GM23338 (cell line): Measurements from ENCODE around the gene TNC. TPM values are rescaled to one million over a fixed set of nuclear protein-coding genes. Genes with fewer than 3 reads are reported as not detected.

Source experiments
- ATAC-seq: fragments of 200-7000 bp; cut with Tn5 transposase; 3 replicates; pipeline ENCODE4 v1.9.1; 2020
- DNase-seq: peaks from one replicate; pipeline ENCODE4 v3.0.0-alpha.2; 2015; ENCODE audit warnings: low spot score
- H2AFZ ChIP-seq: fragments of 200-600 bp; sonication (generic); 2 replicates; pipeline ENCODE4 v1.8.0; 2016; ENCODE audit warnings: antibody characterized with exemption, mild to moderate bottlenecking, moderate library complexity
- H3F3A ChIP-seq: fragments of 200-600 bp; sonication (generic); replicated peaks from 2 replicates; pipeline ENCODE4 v1.8.0; 2017; ENCODE audit warnings: antibody characterized with exemption, mixed run types, low read depth
- H3K27ac ChIP-seq: fragments of 200-600 bp; sonication (generic); 2 replicates; pipeline ENCODE4 v1.6.1; 2016; ENCODE audit warnings: low read depth
- H3K27me3 ChIP-seq: fragments of 200-600 bp; sonication (generic); 2 replicates; pipeline ENCODE4 v1.8.0; 2016; ENCODE audit warnings: mild to moderate bottlenecking, mixed run types, moderate library complexity; ENCODE audit not compliant: insufficient read depth
- H3K36me3 ChIP-seq: fragments of 200-600 bp; sonication (generic); 2 replicates; pipeline ENCODE4 v1.8.0; 2016; ENCODE audit warnings: mild to moderate bottlenecking; ENCODE audit not compliant: insufficient read depth
- H3K4me1 ChIP-seq: fragments of 200-600 bp; sonication (generic); 2 replicates; pipeline ENCODE4 v1.8.0; 2016; ENCODE audit warnings: mild to moderate bottlenecking, moderate library complexity; ENCODE audit not compliant: insufficient read depth
- H3K4me2 ChIP-seq: fragments of 200-600 bp; sonication (generic); 2 replicates; pipeline ENCODE4 v1.7.1; 2017; ENCODE audit warnings: mixed run types
- H3K4me3 ChIP-seq: fragments of 200-600 bp; sonication (generic); 2 replicates; pipeline ENCODE4 v1.6.1; 2016; ENCODE audit warnings: mixed run types
- H3K79me2 ChIP-seq: fragments of 200-600 bp; sonication (generic); replicated peaks from 2 replicates; pipeline ENCODE4 v1.8.0; 2017; ENCODE audit warnings: mild to moderate bottlenecking; ENCODE audit not compliant: insufficient read depth
- H3K9me2 ChIP-seq: fragments of 200-600 bp; sonication (generic); 2 replicates; pipeline ENCODE4 v1.8.0; 2017; ENCODE audit not compliant: insufficient read depth
- H4K20me1 ChIP-seq: fragments of 200-600 bp; sonication (generic); replicated peaks from 2 replicates; pipeline ENCODE4 v1.8.0; 2017; ENCODE audit warnings: mild to moderate bottlenecking; ENCODE audit not compliant: insufficient read depth
- H3K27ac Mint-ChIP-seq: 2 replicates; pipeline ENCODE4 v1.8.0; 2020; ENCODE audit warnings: inconsistent platforms, mild to moderate bottlenecking, moderate library complexity, mixed read lengths
- H3K27me3 Mint-ChIP-seq: 3 replicates; pipeline ENCODE4 v1.8.0; 2022; ENCODE audit warnings: low read depth, mild to moderate bottlenecking, moderate library complexity, mixed read lengths, inconsistent platforms; ENCODE audit not compliant: insufficient read depth, poor library complexity
- H3K36me3 Mint-ChIP-seq: 3 replicates; pipeline ENCODE4 v1.8.0; 2021; ENCODE audit warnings: low read depth, mild to moderate bottlenecking, inconsistent platforms, moderate library complexity, mixed read lengths
- H3K4me1 Mint-ChIP-seq: 3 replicates; pipeline ENCODE4 v1.8.0; 2020; ENCODE audit warnings: mild to moderate bottlenecking, inconsistent platforms, mixed read lengths
- H3K4me3 Mint-ChIP-seq: 3 replicates; pipeline ENCODE4 v1.8.0; 2021; ENCODE audit warnings: moderate library complexity, mild to moderate bottlenecking, inconsistent platforms, mixed read lengths
- H3K9me3 Mint-ChIP-seq: 3 replicates; pipeline ENCODE4 v1.8.0; 2020; ENCODE audit warnings: moderate library complexity, mild to moderate bottlenecking, inconsistent platforms, mixed read lengths
- CREB1 ChIP-seq: fragments of 250-450 bp; sonication (Bioruptor Pico); IDR thresholded peaks from 2 replicates; pipeline ENCODE4 v1.5.0; 2020; ENCODE audit warnings: low read depth, mild to moderate bottlenecking, moderate library complexity
- EZH2 ChIP-seq: fragments of 200-600 bp; sonication (generic); IDR thresholded peaks from one replicate; pipeline ENCODE4 v1.8.0; 2017; ENCODE audit warnings: antibody characterized with exemption, mild to moderate bottlenecking, low read depth; ENCODE audit not compliant: unreplicated experiment
- EZH2phosphoT487 ChIP-seq: fragments of 200-600 bp; sonication (generic); IDR thresholded peaks from one replicate; pipeline ENCODE4 v1.8.1; 2018; ENCODE audit warnings: antibody characterized with exemption; ENCODE audit not compliant: unreplicated experiment
- JUNB ChIP-seq: IDR thresholded peaks from one replicate; pipeline ENCODE4 v1.6.1; 2016; ENCODE audit warnings: antibody characterized with exemption; ENCODE audit not compliant: unreplicated experiment
- NANOG ChIP-seq: IDR thresholded peaks from 2 replicates; pipeline ENCODE4 v1.6.1; 2016; ENCODE audit warnings: antibody characterized with exemption, borderline replicate concordance
- POLR2AphosphoS5 ChIP-seq: IDR thresholded peaks from 2 replicates; pipeline ENCODE4 v1.6.1; 2016; ENCODE audit warnings: antibody characterized with exemption, low read depth
- STAT1 ChIP-seq: IDR thresholded peaks from one replicate; pipeline ENCODE4 v1.6.1; 2016; ENCODE audit warnings: antibody characterized with exemption; ENCODE audit not compliant: unreplicated experiment
- ZNF114 ChIP-seq: fragments of 250-450 bp; sonication (Bioruptor Pico); IDR thresholded peaks from 2 replicates; pipeline ENCODE4 v1.5.0; 2020; ENCODE audit warnings: mild to moderate bottlenecking, moderate library complexity
- ZNF331 ChIP-seq: fragments of 250-450 bp; sonication (Bioruptor Pico); IDR thresholded peaks from 2 replicates; pipeline ENCODE4 v1.5.0; 2020; ENCODE audit warnings: low read depth, mild to moderate bottlenecking, moderate library complexity
- polyA plus RNA-seq: library from polyadenylated mRNA; unstranded; fragments of >200 nt; fragmentation: Nextera tagmentation; extraction: Ambion mirVana; gene quantifications from 2 replicates; pipeline ENCODE4 v1.2.1, GENCODE V29; 2016
- total RNA-seq: library from RNA; depleted of rRNA; stranded (reverse); fragments of >200 nt; shearing (Covaris generic); gene quantifications from 2 replicates; pipeline ENCODE4 v1.2.3, GENCODE V29; 2014
- TF ChIP-seq, protein P1 (sequence below): fragments of 250-450 bp; sonication (Bioruptor Pico); IDR thresholded peaks from 2 replicates; pipeline ENCODE4 v1.5.0; 2020; ENCODE audit warnings: mild to moderate bottlenecking, moderate library complexity
- TF ChIP-seq, protein P2 (sequence below): IDR thresholded peaks from 2 replicates; pipeline ENCODE4 v1.6.1; 2016; ENCODE audit warnings: antibody characterized with exemption
- TF ChIP-seq, protein P3 (sequence below), 2 experiments: fragments of 200-600 bp in 1 of 2; sonication (generic) in 1 of 2; conservative IDR thresholded peaks; 2 replicates each; pipeline versions ENCODE4 v1.5.1 to v1.6.1; 2016 to 2017; ENCODE audit warnings: antibody characterized with exemption in 2 of 2, low read depth in 2 of 2, mild to moderate bottlenecking in 2 of 2, moderate library complexity in 1 of 2
- TF ChIP-seq, protein P4 (sequence below): IDR thresholded peaks from one replicate; pipeline ENCODE4 v1.6.1; 2018; ENCODE audit warnings: antibody characterized with exemption; ENCODE audit not compliant: unreplicated experiment

Gene TNC
- total and polyA plus RNA-seq, 2 experiments from 2014 or later = 0.89 to 2.7 TPM

DNA sequence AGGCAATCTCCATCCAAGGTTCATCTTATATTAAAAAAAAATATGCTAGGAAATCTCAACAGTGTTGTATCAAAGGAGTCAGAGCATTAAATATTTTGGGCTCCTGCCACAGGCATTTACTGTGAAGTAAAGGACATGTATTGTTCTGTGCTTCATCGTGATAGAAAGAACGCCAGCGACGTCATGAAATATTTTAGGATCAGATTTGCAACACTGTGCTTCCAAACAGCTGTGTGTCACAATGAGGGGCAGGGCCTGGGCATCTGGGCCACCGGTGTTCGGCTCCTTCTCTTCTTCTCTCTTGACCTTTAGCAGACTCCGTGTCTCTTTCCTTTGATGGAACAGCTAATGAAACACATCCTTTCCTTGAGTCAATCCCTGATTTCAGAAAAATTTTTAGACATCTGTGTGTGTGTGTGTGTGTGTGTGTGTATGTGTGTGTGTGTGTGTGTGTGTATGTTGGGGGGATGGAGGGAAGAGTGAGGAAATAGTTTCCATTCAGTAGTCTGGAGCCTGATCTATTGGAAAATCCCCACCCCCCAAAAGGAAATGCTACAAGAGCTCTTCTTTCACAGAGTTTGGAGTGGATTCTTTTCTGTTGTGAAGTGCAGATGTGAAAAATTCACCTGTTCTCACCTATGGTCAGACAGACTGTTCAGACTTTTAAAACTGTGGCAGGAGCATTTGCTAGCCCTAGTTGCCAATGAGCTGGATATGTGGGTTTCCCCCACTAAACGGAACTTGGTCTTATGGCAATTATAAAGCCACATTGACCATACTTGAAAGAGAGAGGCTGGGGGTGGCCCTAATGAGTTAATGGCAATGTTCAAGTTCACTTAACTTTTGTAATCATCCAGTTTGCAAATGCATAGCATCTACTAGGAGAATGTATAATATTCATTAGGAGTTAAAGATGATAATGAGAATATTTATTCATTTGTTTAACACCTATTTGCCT, 18.1 kb upstream of the TNC start:
- H3K36me3 Mint-ChIP-seq = no peaks in the 10 kb centered on the region
- ATAC-seq (no peak), DNase-seq (no peak)
- peaks cover 5% of the 10 kb centered on the region; the same call in 1 of the 2 replicates for H3K4me1 ChIP-seq
- peaks cover 2% of the 10 kb centered on the region; the same call in 1 of the 3 replicates for H3K4me1 Mint-ChIP-seq
- no peaks in the 10 kb centered on the region for H3K27me3 ChIP-seq
- no peaks in the 10 kb centered on the region for H3K9me3 Mint-ChIP-seq
- no peak overlapping the region for H2AFZ ChIP-seq
- H3K4me3 ChIP-seq = no peak overlapping the region
- no peak overlapping the region for H3K4me2 ChIP-seq
- no peak overlapping the region for H3K4me3 Mint-ChIP-seq
- no peaks in the 10 kb centered on the region for H4K20me1 ChIP-seq
- no peak overlapping the region for H3K27ac ChIP-seq
- H3K79me2 ChIP-seq = no peaks in the 10 kb centered on the region
- H3K27ac Mint-ChIP-seq = no peak overlapping the region
- H3K36me3 ChIP-seq = no peaks in the 10 kb centered on the region
- H3F3A ChIP-seq = no peaks in the 10 kb centered on the region
- no peaks in the 10 kb centered on the region for H3K27me3 Mint-ChIP-seq
- H3K9me2 ChIP-seq = no peaks in the 10 kb centered on the region
- TF ChIP-seq, protein P1, sequence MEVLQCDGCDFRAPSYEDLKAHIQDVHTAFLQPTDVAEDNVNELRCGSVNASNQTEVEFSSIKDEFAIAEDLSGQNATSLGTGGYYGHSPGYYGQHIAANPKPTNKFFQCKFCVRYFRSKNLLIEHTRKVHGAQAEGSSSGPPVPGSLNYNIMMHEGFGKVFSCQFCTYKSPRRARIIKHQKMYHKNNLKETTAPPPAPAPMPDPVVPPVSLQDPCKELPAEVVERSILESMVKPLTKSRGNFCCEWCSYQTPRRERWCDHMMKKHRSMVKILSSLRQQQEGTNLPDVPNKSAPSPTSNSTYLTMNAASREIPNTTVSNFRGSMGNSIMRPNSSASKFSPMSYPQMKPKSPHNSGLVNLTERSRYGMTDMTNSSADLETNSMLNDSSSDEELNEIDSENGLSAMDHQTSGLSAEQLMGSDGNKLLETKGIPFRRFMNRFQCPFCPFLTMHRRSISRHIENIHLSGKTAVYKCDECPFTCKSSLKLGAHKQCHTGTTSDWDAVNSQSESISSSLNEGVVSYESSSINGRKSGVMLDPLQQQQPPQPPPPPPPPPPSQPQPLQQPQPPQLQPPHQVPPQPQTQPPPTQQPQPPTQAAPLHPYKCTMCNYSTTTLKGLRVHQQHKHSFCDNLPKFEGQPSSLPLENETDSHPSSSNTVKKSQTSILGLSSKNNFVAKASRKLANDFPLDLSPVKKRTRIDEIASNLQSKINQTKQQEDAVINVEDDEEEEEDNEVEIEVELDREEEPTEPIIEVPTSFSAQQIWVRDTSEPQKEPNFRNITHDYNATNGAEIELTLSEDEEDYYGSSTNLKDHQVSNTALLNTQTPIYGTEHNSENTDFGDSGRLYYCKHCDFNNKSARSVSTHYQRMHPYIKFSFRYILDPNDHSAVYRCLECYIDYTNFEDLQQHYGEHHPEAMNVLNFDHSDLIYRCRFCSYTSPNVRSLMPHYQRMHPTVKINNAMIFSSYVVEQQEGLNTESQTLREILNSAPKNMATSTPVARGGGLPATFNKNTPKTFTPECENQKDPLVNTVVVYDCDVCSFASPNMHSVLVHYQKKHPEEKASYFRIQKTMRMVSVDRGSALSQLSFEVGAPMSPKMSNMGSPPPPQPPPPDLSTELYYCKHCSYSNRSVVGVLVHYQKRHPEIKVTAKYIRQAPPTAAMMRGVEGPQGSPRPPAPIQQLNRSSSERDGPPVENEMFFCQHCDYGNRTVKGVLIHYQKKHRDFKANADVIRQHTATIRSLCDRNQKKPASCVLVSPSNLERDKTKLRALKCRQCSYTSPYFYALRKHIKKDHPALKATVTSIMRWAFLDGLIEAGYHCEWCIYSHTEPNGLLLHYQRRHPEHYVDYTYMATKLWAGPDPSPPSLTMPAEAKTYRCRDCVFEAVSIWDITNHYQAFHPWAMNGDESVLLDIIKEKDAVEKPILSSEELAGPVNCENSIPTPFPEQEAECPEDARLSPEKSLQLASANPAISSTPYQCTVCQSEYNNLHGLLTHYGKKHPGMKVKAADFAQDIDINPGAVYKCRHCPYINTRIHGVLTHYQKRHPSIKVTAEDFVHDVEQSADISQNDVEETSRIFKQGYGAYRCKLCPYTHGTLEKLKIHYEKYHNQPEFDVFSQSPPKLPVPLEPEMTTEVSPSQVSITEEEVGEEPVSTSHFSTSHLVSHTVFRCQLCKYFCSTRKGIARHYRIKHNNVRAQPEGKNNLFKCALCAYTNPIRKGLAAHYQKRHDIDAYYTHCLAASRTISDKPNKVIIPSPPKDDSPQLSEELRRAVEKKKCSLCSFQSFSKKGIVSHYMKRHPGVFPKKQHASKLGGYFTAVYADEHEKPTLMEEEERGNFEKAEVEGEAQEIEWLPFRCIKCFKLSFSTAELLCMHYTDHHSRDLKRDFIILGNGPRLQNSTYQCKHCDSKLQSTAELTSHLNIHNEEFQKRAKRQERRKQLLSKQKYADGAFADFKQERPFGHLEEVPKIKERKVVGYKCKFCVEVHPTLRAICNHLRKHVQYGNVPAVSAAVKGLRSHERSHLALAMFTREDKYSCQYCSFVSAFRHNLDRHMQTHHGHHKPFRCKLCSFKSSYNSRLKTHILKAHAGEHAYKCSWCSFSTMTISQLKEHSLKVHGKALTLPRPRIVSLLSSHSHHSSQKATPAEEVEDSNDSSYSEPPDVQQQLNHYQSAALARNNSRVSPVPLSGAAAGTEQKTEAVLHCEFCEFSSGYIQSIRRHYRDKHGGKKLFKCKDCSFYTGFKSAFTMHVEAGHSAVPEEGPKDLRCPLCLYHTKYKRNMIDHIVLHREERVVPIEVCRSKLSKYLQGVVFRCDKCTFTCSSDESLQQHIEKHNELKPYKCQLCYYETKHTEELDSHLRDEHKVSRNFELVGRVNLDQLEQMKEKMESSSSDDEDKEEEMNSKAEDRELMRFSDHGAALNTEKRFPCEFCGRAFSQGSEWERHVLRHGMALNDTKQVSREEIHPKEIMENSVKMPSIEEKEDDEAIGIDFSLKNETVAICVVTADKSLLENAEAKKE = no peak
- TF ChIP-seq, protein P2, sequence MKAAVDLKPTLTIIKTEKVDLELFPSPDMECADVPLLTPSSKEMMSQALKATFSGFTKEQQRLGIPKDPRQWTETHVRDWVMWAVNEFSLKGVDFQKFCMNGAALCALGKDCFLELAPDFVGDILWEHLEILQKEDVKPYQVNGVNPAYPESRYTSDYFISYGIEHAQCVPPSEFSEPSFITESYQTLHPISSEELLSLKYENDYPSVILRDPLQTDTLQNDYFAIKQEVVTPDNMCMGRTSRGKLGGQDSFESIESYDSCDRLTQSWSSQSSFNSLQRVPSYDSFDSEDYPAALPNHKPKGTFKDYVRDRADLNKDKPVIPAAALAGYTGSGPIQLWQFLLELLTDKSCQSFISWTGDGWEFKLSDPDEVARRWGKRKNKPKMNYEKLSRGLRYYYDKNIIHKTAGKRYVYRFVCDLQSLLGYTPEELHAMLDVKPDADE = no peak
- TF ChIP-seq EZH2phosphoT487 (no peak), EZH2 (no peak), ZNF331 (CRISPR knock-in tag) (no peak), NANOG (no peak), ZNF114 (no peak), JUNB (no peak), CREB1 (CRISPR knock-in tag) (no peak), POLR2AphosphoS5 (no peak), STAT1 (no peak)
- TF ChIP-seq, protein P3, sequence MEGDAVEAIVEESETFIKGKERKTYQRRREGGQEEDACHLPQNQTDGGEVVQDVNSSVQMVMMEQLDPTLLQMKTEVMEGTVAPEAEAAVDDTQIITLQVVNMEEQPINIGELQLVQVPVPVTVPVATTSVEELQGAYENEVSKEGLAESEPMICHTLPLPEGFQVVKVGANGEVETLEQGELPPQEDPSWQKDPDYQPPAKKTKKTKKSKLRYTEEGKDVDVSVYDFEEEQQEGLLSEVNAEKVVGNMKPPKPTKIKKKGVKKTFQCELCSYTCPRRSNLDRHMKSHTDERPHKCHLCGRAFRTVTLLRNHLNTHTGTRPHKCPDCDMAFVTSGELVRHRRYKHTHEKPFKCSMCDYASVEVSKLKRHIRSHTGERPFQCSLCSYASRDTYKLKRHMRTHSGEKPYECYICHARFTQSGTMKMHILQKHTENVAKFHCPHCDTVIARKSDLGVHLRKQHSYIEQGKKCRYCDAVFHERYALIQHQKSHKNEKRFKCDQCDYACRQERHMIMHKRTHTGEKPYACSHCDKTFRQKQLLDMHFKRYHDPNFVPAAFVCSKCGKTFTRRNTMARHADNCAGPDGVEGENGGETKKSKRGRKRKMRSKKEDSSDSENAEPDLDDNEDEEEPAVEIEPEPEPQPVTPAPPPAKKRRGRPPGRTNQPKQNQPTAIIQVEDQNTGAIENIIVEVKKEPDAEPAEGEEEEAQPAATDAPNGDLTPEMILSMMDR (conservative IDR thresholded peaks at IDR 0.05; ENCODE audit: low read depth in 2 of 2) = no peak
- TF ChIP-seq, protein P4, sequence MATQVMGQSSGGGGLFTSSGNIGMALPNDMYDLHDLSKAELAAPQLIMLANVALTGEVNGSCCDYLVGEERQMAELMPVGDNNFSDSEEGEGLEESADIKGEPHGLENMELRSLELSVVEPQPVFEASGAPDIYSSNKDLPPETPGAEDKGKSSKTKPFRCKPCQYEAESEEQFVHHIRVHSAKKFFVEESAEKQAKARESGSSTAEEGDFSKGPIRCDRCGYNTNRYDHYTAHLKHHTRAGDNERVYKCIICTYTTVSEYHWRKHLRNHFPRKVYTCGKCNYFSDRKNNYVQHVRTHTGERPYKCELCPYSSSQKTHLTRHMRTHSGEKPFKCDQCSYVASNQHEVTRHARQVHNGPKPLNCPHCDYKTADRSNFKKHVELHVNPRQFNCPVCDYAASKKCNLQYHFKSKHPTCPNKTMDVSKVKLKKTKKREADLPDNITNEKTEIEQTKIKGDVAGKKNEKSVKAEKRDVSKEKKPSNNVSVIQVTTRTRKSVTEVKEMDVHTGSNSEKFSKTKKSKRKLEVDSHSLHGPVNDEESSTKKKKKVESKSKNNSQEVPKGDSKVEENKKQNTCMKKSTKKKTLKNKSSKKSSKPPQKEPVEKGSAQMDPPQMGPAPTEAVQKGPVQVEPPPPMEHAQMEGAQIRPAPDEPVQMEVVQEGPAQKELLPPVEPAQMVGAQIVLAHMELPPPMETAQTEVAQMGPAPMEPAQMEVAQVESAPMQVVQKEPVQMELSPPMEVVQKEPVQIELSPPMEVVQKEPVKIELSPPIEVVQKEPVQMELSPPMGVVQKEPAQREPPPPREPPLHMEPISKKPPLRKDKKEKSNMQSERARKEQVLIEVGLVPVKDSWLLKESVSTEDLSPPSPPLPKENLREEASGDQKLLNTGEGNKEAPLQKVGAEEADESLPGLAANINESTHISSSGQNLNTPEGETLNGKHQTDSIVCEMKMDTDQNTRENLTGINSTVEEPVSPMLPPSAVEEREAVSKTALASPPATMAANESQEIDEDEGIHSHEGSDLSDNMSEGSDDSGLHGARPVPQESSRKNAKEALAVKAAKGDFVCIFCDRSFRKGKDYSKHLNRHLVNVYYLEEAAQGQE = no peak
